Colon (tissue), 2 donors: ENCODE results near the gene TTC23.
"Not testable (repeated sequence)": the region's sequence is repeated elsewhere in the genome, so short reads cannot be mapped to it uniquely, and the experiment has no call there.

Source experiments
- FAIRE-seq: peaks from 2 replicates; lab custom pipeline; 2012; peaks lifted over from hg19 to GRCh38; lab: Jason Lieb, UNC
- donor health status: control.
- donor health status: control.

TTC23 gene

DNA sequence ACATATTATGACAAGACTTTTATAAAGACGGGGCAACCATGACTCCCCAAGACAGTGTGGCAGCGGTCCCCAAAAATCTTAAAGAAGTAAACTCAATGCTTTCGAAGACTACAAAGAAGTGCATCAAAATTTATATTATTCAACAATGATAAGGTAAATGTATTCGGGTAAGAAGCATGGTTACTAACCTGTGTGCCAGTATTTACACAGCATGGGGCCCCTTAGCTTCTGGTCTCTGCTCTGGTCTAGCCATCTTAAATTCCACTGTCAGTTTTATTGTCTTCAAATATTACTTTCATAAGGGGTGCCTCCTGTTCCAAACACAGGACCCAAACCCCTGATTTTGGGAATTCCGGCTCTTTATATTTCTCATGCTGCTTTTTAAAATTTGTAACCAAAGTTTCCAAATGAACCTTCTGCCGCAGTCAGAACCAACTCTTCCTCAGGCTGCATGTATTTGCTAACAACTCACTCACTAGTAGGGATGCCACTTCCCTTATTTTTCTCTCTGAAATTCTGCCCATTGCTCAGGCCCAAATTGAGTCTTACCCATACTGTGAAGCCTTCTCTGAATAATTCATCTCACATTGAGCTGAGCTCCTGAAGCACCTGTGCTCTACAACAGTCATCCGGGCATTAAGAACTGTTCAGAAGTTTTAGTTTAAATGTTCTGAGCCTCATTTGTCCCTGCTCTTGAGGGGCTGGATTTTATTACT lies 1.2 kb downstream of the TTC23 start:
- FAIRE-seq, result no peak

DNA sequence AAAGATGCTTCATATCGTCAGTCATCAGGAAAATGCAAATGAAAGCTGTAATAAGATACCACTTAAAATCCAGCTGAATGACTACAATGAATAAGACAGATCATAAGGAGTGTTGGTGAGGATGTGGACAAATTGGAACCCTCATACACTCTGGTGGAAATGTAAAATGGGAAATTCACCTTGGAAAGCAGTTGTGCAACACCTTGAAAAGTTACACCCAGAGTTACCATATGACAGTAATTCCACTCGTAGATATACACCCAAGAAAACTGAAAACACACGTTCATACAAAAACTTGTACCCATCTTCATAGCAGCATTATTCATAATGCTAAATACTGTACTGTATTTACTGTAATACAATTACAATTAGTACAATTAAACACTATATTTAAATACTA lies 2.3 kb downstream of the TTC23 start:
- FAIRE-seq, result no peak

GRCh38 chr15:99244306-99244705 lies 5.1 kb downstream of the TTC23 start:
- FAIRE-seq, result peak; percentile 93

- FAIRE-seq, result no peak
Measured at GRCh38 chr15:99241752-99242151, 7.6 kb downstream of the TTC23 start.

GRCh38 chr15:99239545-99240198 lies 9.7 kb downstream of the TTC23 start:
- FAIRE-seq, result no peak

GRCh38 chr15:99238849-99239248 lies 10.5 kb downstream of the TTC23 start:
- no peak for FAIRE-seq

DNA sequence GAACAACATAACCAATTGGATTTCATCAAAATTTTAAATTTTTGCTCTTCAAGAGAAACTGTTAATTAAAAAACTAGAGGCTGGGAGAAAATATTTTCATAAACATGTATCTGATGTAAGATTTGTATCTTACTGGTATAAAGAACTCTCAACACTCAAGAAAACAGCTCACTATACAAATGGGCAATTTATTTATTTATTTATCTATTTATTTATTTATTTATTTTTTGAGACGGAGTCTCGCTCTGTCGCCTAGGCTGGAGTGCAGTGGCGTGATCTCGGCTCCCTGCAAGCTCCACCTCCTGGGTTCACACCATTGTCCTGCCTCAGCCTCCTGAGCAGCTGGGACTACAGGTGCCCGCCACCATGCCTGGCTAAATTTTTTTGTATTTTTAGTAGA lies 15.2 kb downstream of the TTC23 start:
- not testable (repeated sequence) for FAIRE-seq

DNA sequence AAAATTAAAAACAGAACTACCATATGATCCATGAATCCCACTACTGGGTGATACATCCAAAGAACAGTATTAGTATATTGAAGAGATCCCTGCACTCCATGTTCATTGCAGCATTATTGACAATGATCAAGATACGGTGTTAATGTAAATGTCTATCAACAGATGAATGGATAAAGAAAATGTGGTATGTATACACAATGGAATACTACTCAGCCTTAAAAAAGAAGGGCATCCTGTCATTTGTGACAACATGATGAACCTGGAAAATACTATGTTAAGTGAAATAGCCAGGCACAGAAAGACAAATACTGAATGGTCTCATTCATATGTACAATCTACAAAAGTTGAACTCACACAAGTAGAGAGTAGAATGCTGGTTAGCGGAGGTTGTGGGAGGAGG lies 16.6 kb downstream of the TTC23 start:
- no peak for FAIRE-seq

- FAIRE-seq, result no peak
Measured at GRCh38 chr15:99230867-99231266, 18.5 kb downstream of the TTC23 start.

DNA sequence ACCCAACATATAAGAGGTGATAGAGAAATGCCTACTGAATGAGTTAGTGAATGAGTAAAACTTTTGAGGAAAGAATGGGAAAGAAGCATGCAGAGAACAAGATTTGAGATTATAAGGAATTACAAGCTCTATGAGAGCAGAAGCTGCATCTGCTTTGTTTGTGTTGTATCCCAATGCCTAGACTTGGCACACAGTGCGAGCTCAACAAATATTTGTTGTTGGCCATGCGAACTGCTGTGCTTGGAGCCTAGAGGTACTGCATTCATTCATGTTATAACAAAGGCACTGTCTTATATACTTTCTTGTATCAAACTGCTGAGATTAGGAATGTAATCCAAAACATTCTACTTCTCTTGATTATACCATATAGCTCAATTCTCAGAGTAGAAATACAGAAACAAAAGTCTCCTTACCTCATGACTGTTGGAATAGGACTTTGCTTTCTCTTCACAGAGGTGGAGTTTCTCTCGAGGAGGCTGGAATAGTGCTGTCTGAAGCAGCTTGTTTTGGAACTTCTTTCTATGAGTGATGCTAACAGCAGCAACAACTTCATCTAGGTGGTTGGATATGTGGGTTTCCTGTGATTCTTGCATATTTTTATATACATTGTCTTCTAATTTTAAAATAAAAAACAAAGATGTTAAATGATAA lies 21.1 kb downstream of the TTC23 start:
- FAIRE-seq, result no peak

DNA sequence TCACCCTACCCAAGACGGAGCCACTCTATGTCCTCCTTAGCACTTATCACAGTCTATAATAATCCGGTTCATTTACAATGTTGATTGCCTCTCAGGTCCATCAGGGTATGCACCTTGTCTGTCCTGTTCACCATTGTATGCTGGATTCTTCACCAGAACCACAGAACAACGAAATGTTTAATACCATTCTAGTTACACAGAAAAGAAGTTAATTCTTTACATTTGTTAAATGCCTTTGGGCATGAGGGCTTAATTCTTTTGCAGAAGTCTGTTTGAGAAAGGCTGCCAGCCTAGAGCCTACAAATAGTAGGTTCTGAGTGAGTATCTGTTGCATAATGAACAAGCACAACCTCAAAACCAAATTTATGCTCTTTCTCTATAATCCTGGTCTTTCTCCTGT lies 22.6 kb downstream of the TTC23 start:
- no peak for FAIRE-seq

GRCh38 chr15:99224372-99225214 lies 24.8 kb downstream of the TTC23 start:
- FAIRE-seq, result no peak

GRCh38 chr15:99213187-99213811 lies 36.1 kb downstream of the TTC23 start:
- peak; percentile 57 for FAIRE-seq

GRCh38 chr15:99212406-99212805 lies 37.0 kb downstream of the TTC23 start:
- FAIRE-seq, result no peak

DNA sequence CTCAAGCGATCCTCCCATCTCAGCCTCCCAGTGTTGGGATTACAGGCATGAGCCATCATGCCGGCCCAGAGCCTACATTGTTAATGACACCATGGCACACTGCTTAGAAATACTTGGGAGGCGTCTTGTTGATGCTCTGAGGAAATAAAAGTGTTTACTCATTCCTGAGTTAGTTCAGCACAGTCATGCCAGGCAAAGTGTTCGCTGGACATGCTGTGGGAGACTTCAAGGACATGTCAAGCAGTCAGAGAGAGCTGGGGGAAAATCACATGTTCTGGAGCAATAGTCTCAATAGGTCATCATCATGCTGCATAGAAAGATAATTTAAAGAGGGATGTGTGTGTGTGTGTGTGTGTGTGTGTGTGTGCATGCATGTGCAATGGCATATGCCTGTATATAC lies 37.5 kb downstream of the TTC23 start:
- no peak for FAIRE-seq

- FAIRE-seq, result no peak
Measured at GRCh38 chr15:99210334-99210733, 39.0 kb downstream of the TTC23 start.

DNA sequence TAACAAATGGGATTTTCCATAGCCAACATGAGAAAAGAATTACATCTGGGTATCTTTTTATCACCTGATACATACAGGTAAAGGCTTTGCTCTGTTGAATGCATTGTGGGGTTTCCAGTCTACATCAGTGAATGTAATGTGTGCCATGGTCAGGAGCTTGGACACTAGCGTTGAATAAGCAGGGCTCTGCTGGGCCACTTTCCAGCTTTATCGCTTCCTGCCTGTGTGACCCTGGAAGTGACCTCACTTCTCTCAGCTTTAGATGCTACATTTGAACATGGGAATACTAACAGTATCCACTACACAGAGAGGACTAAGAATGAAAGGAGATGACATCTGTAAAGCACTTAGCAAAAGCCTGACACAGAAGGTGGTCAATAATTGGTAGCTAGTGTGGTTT lies 40.1 kb downstream of the TTC23 start:
- FAIRE-seq, result no peak

DNA sequence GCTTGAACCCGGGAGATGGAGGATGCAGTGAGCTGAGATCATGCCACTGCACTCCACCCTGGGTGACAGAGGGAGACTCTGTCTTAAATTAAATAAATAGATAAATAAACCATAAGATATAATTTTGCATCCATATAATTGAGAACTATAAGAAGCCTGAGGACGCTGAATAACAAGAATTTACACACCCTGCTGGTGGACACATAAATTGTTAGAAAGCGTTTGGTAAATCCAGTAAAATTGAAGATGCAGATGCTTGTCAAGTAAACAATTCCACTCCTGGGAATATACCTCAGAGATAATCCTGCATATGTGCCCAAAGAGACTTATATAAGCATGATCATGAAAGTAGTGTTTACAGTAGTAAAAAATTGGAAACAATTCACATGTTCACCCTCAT lies 41.7 kb downstream of the TTC23 start:
- FAIRE-seq, result no peak

DNA sequence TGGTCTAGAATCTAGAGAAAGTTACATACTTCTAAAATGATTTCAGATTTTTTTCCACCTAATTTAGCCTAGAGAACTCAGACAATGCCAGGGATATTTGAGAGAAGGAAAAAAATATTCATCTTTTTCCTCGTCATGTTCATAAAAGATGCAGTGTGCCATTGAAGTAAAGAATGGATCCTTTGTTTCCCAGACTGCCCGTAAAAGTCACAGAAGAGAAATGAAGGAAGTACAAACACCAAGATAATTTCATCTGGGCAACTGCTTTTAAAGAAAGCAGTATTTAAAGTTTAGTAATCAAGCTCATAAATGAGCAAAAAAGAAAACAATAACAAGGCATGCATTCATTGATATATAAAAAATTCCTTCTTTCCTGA lies 47.2 kb downstream of the TTC23 start:
- no peak for FAIRE-seq

DNA sequence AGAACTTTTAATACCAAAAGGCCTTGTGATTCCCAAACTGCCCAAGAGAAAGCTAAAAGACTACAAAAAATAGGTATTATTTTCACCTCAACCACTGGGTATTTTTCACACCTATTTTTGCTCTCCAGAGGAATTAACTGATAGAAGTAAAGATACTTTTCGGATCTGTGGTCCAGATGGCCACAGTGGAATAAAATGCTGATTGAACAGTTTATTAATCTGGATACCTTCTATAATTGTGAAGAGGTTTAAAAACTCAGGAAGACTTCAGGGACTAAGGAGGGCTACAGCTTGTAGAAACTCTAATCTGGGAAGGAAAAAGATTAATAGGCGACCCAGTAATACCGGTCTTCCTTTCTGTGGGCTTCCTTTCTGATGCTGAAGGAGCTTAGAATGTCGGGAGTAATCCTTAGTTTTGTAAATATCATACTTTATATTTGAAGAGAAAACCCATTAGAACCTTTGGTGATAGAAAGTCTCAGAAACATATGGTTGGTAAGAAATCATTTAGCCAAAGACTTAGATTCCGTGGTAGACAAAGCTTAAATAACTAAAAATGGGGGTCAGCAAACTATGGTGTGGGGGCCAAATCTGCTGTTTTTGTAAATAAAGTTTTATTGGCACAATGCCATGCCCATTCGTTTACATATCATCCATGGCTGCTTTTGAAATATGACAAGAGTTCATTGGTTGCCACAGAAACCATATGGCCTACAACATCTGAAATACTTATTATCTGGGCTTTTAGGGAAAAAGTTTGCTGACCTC lies 47.8 kb downstream of the TTC23 start:
- no peak for FAIRE-seq

- no peak for FAIRE-seq
Measured at GRCh38 chr15:99197856-99198255, 51.5 kb downstream of the TTC23 start.
